ENCODE results near the gene NUP210L. TPM values are rescaled to one million over a fixed set of nuclear protein-coding genes. Genes with fewer than 3 reads are reported as not detected.

The NUP210L gene
- total and polyA plus RNA-seq, 2 of the 13 experiments (the other 11 are each of a cell fraction or from before 2014, with no cell fraction given): not detected

GRCh38 chr1:153977250-153978240, 177.3 kb downstream of the NUP210L start, which contains the start of gene JTB (continued):
- TF ChIP-seq MTA1 (CRISPR knock-in tag; IDR thresholded peaks at IDR 0.05; ENCODE audit: borderline replicate concordance) (peak; percentile 77; the same call in 1 of the 2 replicates), YEATS4 (CRISPR knock-in tag; IDR thresholded peaks at IDR 0.05; ENCODE audit: borderline replicate concordance) (peak; percentile 95), REXO4 (CRISPR knock-in tag; IDR thresholded peaks at IDR 0.05; ENCODE audit: borderline replicate concordance) (no peak), ZNF75D (CRISPR knock-in tag; IDR thresholded peaks at IDR 0.05; ENCODE audit: borderline replicate concordance) (peak; percentile 65; the same call in 1 of the 2 replicates), ZNF124 (CRISPR knock-in tag; IDR thresholded peaks at IDR 0.05) (peak; percentile 39; the same call in 1 of the 2 replicates), CC2D1A (CRISPR knock-in tag; IDR thresholded peaks at IDR 0.05) (0 out of 2 replicates have a peak, but pooled peaks have one; percentile 62), POGZ (CRISPR knock-in tag; IDR thresholded peaks at IDR 0.05) (peak; percentile 36), PTBP1 (IDR thresholded peaks at IDR 0.05; ENCODE audit: low read depth, low read length, poor library complexity, severe bottlenecking) (no peak), MTA3 (CRISPR knock-in tag; IDR thresholded peaks at IDR 0.05) (no peak), TOPORS (CRISPR knock-in tag; IDR thresholded peaks at IDR 0.05) (peak; percentile 35; the same call in 1 of the 2 replicates), ARID2 (CRISPR knock-in tag; IDR thresholded peaks at IDR 0.05; ENCODE audit: borderline replicate concordance) (peak; percentile 78; the same call in 1 of the 2 replicates), SIN3B (IDR thresholded peaks at IDR 0.05; ENCODE audit: low read length) (no peak), U2AF1 (optimal IDR thresholded peaks at IDR 0.05; ENCODE audit: low read depth, low read length) (no peak), ZNF770 (CRISPR knock-in tag; IDR thresholded peaks at IDR 0.05) (peak; percentile 67), ZNF740 (CRISPR knock-in tag; IDR thresholded peaks at IDR 0.05) (peak; percentile 80; the same call in 1 of the 2 replicates), KLF12 (CRISPR knock-in tag; IDR thresholded peaks at IDR 0.05; ENCODE audit: borderline replicate concordance) (no peak), ZFP36L2 (CRISPR knock-in tag; IDR thresholded peaks at IDR 0.05) (no peak), ZNF326 (CRISPR knock-in tag; IDR thresholded peaks at IDR 0.05; ENCODE audit: borderline replicate concordance) (no peak), ZNF605 (CRISPR knock-in tag; IDR thresholded peaks at IDR 0.05) (peak; percentile 94), ZKSCAN1 (IDR thresholded peaks at IDR 0.05; ENCODE audit: low read length) (no peak), TFAP4 (IDR thresholded peaks at IDR 0.05; ENCODE audit: borderline replicate concordance, low read depth) (no peak), POLR2A (IDR thresholded peaks at IDR 0.05; ENCODE audit: insufficient read depth in 1 of 2, low read depth in 2 of 2, low read length in 2 of 2) (peak; percentile 86 to 88), ZNF501 (CRISPR knock-in tag; IDR thresholded peaks at IDR 0.05) (peak; percentile 90), ZNF431 (CRISPR knock-in tag; IDR thresholded peaks at IDR 0.05; ENCODE audit: borderline replicate concordance, low read depth) (0 out of 2 replicates have a peak, but pooled peaks have one; percentile 15), ZNF766 (CRISPR knock-in tag; IDR thresholded peaks at IDR 0.05; ENCODE audit: borderline replicate concordance) (0 out of 2 replicates have a peak, but pooled peaks have one; percentile 52), ZNF713 (CRISPR knock-in tag; IDR thresholded peaks at IDR 0.05) (no peak; the same call in 1 of the 2 replicates)

Data from HepG2 (cell line).